Endothelial cell of umbilical vein (primary cell): Measurements from ENCODE around the gene NCMAP. TPM values are rescaled to one million over a fixed set of nuclear protein-coding genes. Genes with fewer than 3 reads are reported as not detected.

ENCODE experiments used
- BruUV-seq: library from RNA; stranded (reverse); fragments of 400-500 nt; replicated peaks from 2 replicates; lab custom pipeline; 2021; lab: Mats Ljungman, UMichigan
- CTCF ChIA-PET: fragments of 300-600, 350-600 bp; sonication (Branson Sonifier 250); formaldehyde crosslinking; loops from one replicate; lab custom pipeline; 2021; ENCODE audit warnings: antibody characterized with exemption, inconsistent platforms; lab: Charles Lee
- POLR2A ChIA-PET: fragments of 300-600, 350-600 bp; sonication (Branson Sonifier 250); formaldehyde crosslinking; loops from one replicate; lab custom pipeline; 2021; ENCODE audit warnings: antibody characterized with exemption, inconsistent platforms; lab: Charles Lee
- DNase-seq: peaks from one replicate; pipeline ENCODE4 v3.0.0-alpha.2; 2011; ENCODE audit warnings: low read depth, low spot score
- FAIRE-seq: peaks from 2 replicates; lab custom pipeline; 2011; peaks lifted over from hg19 to GRCh38; lab: Jason Lieb, UNC
- H2AFZ ChIP-seq: 2 replicates; pipeline ENCODE4 v1.6.0; 2012; ENCODE audit warnings: low read depth, low read length, control low read depth, inconsistent platforms
- H3K27ac ChIP-seq: 2 replicates; pipeline ENCODE4 v1.5.1; 2011; ENCODE audit warnings: low read depth, mild to moderate bottlenecking, control low read depth, low read length, moderate library complexity; ENCODE audit not compliant: insufficient read depth
- H3K27me3 ChIP-seq, 2 experiments: 2 replicates each; pipeline versions ENCODE4 v1.6.0 to v1.6.1; 2011; ENCODE audit warnings: low read length in 2 of 2, mixed read lengths in 1 of 2; ENCODE audit not compliant: control insufficient read depth in 2 of 2, insufficient read depth in 2 of 2
- H3K36me3 ChIP-seq, 2 experiments: 2 replicates in 1 of 2; 3 replicates in 1 of 2; pipeline ENCODE4 v1.5.1; 2011; ENCODE audit warnings: low read length in 2 of 2, mild to moderate bottlenecking in 1 of 2, moderate library complexity in 1 of 2; ENCODE audit not compliant: control insufficient read depth in 2 of 2, insufficient read depth in 2 of 2; ENCODE audit errors: extremely low read depth in 1 of 2
- H3K4me1 ChIP-seq: 3 replicates; pipeline ENCODE4 v1.5.1; 2011; ENCODE audit warnings: mild to moderate bottlenecking, low read length; ENCODE audit not compliant: control insufficient read depth, insufficient read depth; ENCODE audit errors: extremely low read depth
- H3K4me2 ChIP-seq: 2 replicates; pipeline ENCODE4 v1.6.1; 2011; ENCODE audit warnings: low read length, control low read depth, mixed read lengths; ENCODE audit not compliant: insufficient read depth
- H3K4me3 ChIP-seq, 3 experiments: fragments of 200-600 bp in 1 of 3; sonication (generic), shearing (Covaris generic) in 1 of 3; replicated peaks in 1 of 3; 2 replicates each; pipeline ENCODE4 v1.5.1; 2011 to 2016; ENCODE audit warnings: control low read depth in 3 of 3, low read length in 3 of 3, mild to moderate bottlenecking in 2 of 3, inconsistent platforms in 1 of 3, low read depth in 1 of 3, moderate library complexity in 1 of 3; ENCODE audit not compliant: insufficient read depth in 1 of 3
- H3K79me2 ChIP-seq: 2 replicates; pipeline ENCODE4 v1.6.0; 2012; ENCODE audit warnings: low read length, inconsistent platforms; ENCODE audit not compliant: control insufficient read depth, insufficient read depth
- H3K9ac ChIP-seq: replicated peaks from 2 replicates; pipeline ENCODE3; 2011; ENCODE audit warnings: low read length, control low read depth; ENCODE audit not compliant: insufficient read depth; ENCODE audit errors: extremely low read depth
- H3K9me1 ChIP-seq: replicated peaks from 3 replicates; pipeline ENCODE4 v1.6.0; 2011; ENCODE audit warnings: mild to moderate bottlenecking, low read length; ENCODE audit not compliant: control insufficient read depth, insufficient read depth; ENCODE audit errors: extremely low read depth
- H3K9me3 ChIP-seq: replicated peaks from 2 replicates; pipeline ENCODE4 v1.5.1; 2012; ENCODE audit warnings: low read length, inconsistent platforms; ENCODE audit not compliant: control insufficient read depth, insufficient read depth
- H4K20me1 ChIP-seq: replicated peaks from 2 replicates; pipeline ENCODE3; 2011; ENCODE audit warnings: mild to moderate bottlenecking, low read length; ENCODE audit not compliant: control insufficient read depth, insufficient read depth; ENCODE audit errors: extremely low read depth
- CTCF ChIP-seq, 2 donors: IDR thresholded peaks; 1 replicate in 1 of 2; 2 replicates in 1 of 2; pipeline ENCODE4 v1.5.1; 2011; ENCODE audit warnings: low read length in 2 of 2, mild to moderate bottlenecking in 2 of 2, moderate library complexity in 2 of 2, control low read depth in 1 of 2, inconsistent platforms in 1 of 2, low read depth in 1 of 2; ENCODE audit not compliant: insufficient read depth in 1 of 2; ENCODE audit errors: extremely low read depth in 1 of 2
- EZH2 ChIP-seq: IDR thresholded peaks from 2 replicates; pipeline ENCODE4 v1.6.1; 2012; ENCODE audit warnings: borderline replicate concordance, low read depth, mild to moderate bottlenecking, moderate library complexity, low read length, inconsistent platforms; ENCODE audit not compliant: severe bottlenecking
- FOS ChIP-seq: IDR thresholded peaks from 2 replicates; pipeline ENCODE4 v1.6.1; 2011; ENCODE audit warnings: mild to moderate bottlenecking, low read length, moderate library complexity, borderline replicate concordance; ENCODE audit not compliant: insufficient read depth
- GATA2 ChIP-seq: IDR thresholded peaks from 2 replicates; pipeline ENCODE4 v1.7.0; 2011; ENCODE audit warnings: low read depth, mild to moderate bottlenecking, moderate library complexity, mixed read lengths, low read length; ENCODE audit not compliant: insufficient read length, insufficient read depth
- JUN ChIP-seq: IDR thresholded peaks from 2 replicates; pipeline ENCODE4 v1.6.1; 2011; ENCODE audit warnings: borderline replicate concordance, low read depth; ENCODE audit not compliant: insufficient read length, insufficient read depth
- MYC ChIP-seq: IDR thresholded peaks from one replicate; pipeline ENCODE4 v1.6.1; 2011; ENCODE audit warnings: mild to moderate bottlenecking, low read depth, low read length
- POLR2A ChIP-seq: IDR thresholded peaks from 2 replicates; pipeline ENCODE4 v1.6.1; 2012; ENCODE audit warnings: low read depth, mild to moderate bottlenecking, control low read depth, low read length
- POLR2AphosphoS5 ChIP-seq: IDR thresholded peaks from 2 replicates; pipeline ENCODE4 v1.6.1; 2012; ENCODE audit warnings: low read depth, mild to moderate bottlenecking, control low read depth, low read length, moderate library complexity; ENCODE audit not compliant: insufficient read depth
- dilution Hi-C: fragments of 300-500 bp; cut with MboI; formaldehyde crosslinking; loops from one replicate; pipeline ENCODE4 v1.15.0; 2019; ENCODE audit warnings: low sequenced_read_pairs; ENCODE audit not compliant: extremely low pct_ligation_motif_present
- intact Hi-C: fragments of 100-400 bp; cut with micrococcal nuclease; formaldehyde crosslinking; loops from one replicate; pipeline ENCODE4 v1.10.0; 2022
- polyA plus RNA-seq, 4 experiments: library from polyadenylated mRNA; depleted of rRNA in 3 of 4; stranded (reverse) in 3 of 4; unstranded in 1 of 4; fragments of >200 nt; gene quantifications; 2 replicates each; pipeline versions ENCODE4 v1.2.1 to v1.2.3, GENCODE V29; 2011 to 2012; ENCODE audit warnings: missing spikeins in 1 of 4
- total RNA-seq: library from RNA; stranded (reverse); gene quantifications from 2 replicates; pipeline ENCODE4 v1.2.3, GENCODE V29; 2021
- TF ChIP-seq, protein P1 (sequence below): IDR thresholded peaks from 2 replicates; pipeline ENCODE4 v1.6.1; 2011; ENCODE audit not compliant: insufficient read depth, insufficient read length

The NCMAP gene
- total and polyA plus RNA-seq, 2 donors (not counting 3 experiments of a cell fraction or from before 2014, with no cell fraction given) = not detected

DNA sequence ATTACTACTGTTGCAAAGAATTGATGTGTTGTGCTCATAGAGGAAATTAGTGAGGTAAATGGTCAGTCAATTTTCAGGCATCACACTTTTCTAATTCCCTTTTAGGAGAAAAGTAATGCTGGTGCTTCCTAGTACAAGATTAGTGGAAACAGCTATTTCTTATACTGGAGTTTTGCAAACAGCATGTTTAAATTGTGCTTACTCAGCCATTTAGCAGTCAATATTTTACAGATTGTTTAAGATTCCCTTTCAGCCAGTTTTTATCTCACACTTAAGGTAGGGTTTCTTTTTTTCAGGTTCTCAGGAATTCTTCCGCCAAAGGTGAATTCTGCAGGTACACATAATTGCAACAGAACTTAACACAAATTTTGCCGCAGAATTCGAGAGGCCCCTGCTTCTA lies 98.1 kb downstream of the NCMAP start:
- H3K27me3 ChIP-seq = no peaks in the 10 kb centered on the region
- H3K9me1 ChIP-seq = no peaks in the 10 kb centered on the region
- ChIA-PET CTCF (interaction anchor here (0.9 to 2.5 kb wide), 5 partner anchors 12 to 181 kb away, joined by 3 to 6 read pairs (median 4); no protein-coding TSS in a partner anchor), POLR2A (no interaction called here)
- FAIRE-seq (no peak), DNase-seq (no peak)
- no peak overlapping the region for H3K9ac ChIP-seq
- H3K27ac ChIP-seq = no peak overlapping the region
- TF ChIP-seq, protein P1, sequence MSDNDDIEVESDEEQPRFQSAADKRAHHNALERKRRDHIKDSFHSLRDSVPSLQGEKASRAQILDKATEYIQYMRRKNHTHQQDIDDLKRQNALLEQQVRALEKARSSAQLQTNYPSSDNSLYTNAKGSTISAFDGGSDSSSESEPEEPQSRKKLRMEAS = no peak
- no peak for TF ChIP-seq JUN
- TF ChIP-seq MYC = no peak
- TF ChIP-seq CTCF (IDR thresholded peaks at IDR 0.05; ENCODE audit: extremely low read depth in 1 of 2, insufficient read depth in 1 of 2, low read depth in 1 of 2, low read length in 2 of 2) = no peak
- no peak for TF ChIP-seq FOS
- TF ChIP-seq EZH2 = no peak
- TF ChIP-seq POLR2A = no peak
- TF ChIP-seq GATA2 = no peak
- no peak for TF ChIP-seq POLR2AphosphoS5
- no peaks in the 10 kb centered on the region for H3K9me3 ChIP-seq
- H3K4me3 ChIP-seq = no peak overlapping the region
- peaks cover 40 to 51% of the 10 kb centered on the region in 2 experiments for H3K36me3 ChIP-seq
- dilution Hi-C loops = no loop called here
- H4K20me1 ChIP-seq = no peaks in the 10 kb centered on the region
- H3K4me2 ChIP-seq = no peak overlapping the region
- H3K79me2 ChIP-seq = peaks cover 46% of the 10 kb centered on the region
- H2AFZ ChIP-seq = no peak overlapping the region
- intact Hi-C loops = loop anchor here (2.0 kb wide), 1 partner anchor 15 kb away; no protein-coding TSS in a partner anchor
- no TSS peak for BruUV-seq
- H3K4me1 ChIP-seq = no peaks in the 10 kb centered on the region
